ENCODE measurements around the gene CTDSP2. TPM values are rescaled to one million over a fixed set of nuclear protein-coding genes. Genes with fewer than 3 reads are reported as not detected.
A peak's percentile ranks its signal among the peaks of the same experiment; 100 is the strongest.

The CTDSP2 gene
- total RNA-seq, 1 experiment from 2014 or later = 82.7 TPM

- H3K4me3 ChIP-seq (replicated peaks in 1 of 2; ENCODE audit: low read depth in 1 of 2, low read length in 2 of 2) = no peak overlapping the region
- no peaks in the 10 kb centered on the region for H4K20me1 ChIP-seq (ENCODE audit: insufficient read depth)
- peaks cover 20% of the 10 kb centered on the region for H3K79me2 ChIP-seq (ENCODE audit: insufficient read depth, low read length)
- ChIA-PET CTCF (interaction anchor here (0.7 to 1.2 kb wide), 2 partner anchors 27 to 115 kb away, joined by 3 to 4 read pairs; no protein-coding TSS in a partner anchor), POLR2A (no interaction called here), RAD21 (ENCODE audit: low non-redundant PET in 1 of 2, low total read pairs in 2 of 2, uncharacterized antibody in 2 of 2, unreplicated experiment in 2 of 2) (no interaction called here)
- peaks cover 0 to 3% of the 10 kb centered on the region in 2 experiments; a peak in 1 of 4 replicates for H3K36me3 ChIP-seq (ENCODE audit: control insufficient read depth in 1 of 2, insufficient read depth in 2 of 2, low read length in 2 of 2)
- TF ChIP-seq RAD21 (IDR thresholded peaks at IDR 0.05; ENCODE audit: low read depth) (no peak), CTCF (IDR thresholded peaks at IDR 0.05 in 2 of 3, conservative IDR thresholded peaks at IDR 0.05 in 1 of 3; ENCODE audit: borderline replicate concordance in 1 of 3, insufficient read depth in 1 of 3, low read depth in 2 of 3, low read length in 2 of 3) (peak in 1 of 3 experiments; percentile 28; a peak in 1 of 6 replicates)
- peaks cover 5 to 15% of the 10 kb centered on the region in 2 experiments; a peak in 3 of 4 replicates for H3K4me1 ChIP-seq (ENCODE audit: control insufficient read depth in 1 of 2, insufficient read depth in 2 of 2, low read length in 2 of 2)
- BruUV-seq (replicated peaks) = no TSS peak
- no peaks in the 10 kb centered on the region for H3K9me2 ChIP-seq (ENCODE audit: insufficient read depth)
- H3K9ac ChIP-seq (ENCODE audit: low read length) = no peak overlapping the region
- intact Hi-C loops (cut with micrococcal nuclease) = no loop called here
- H3K27me3 ChIP-seq (ENCODE audit: insufficient read depth, low read length) = no peaks in the 10 kb centered on the region
- H2AFZ ChIP-seq (ENCODE audit: low read depth, low read length, poor library complexity, severe bottlenecking) = no peak overlapping the region
- no peak overlapping the region for H3K27ac ChIP-seq (ENCODE audit: low read depth, low read length)
- H3K9me3 ChIP-seq (ENCODE audit: control insufficient read depth in 1 of 2, insufficient read depth in 1 of 2, low read depth in 1 of 2, low read length in 2 of 2) = no peaks in the 10 kb centered on the region
- DNase-seq (ENCODE audit: low read depth, low spot score) (no peak), ATAC-seq (no peak)
- H3K4me2 ChIP-seq (ENCODE audit: low read length) = no peak overlapping the region
Observed at GRCh38 chr12:57775563-57776246, 70.8 kb downstream of the CTDSP2 start.

- intact Hi-C loops (cut with micrococcal nuclease) = no loop called here
- Histone ChIP-seq H3K4me3 (replicated peaks in 1 of 2; ENCODE audit: low read depth in 1 of 2, low read length in 2 of 2) (no peak overlapping the region), H3K4me2 (ENCODE audit: low read length) (no peak overlapping the region), H3K9me3 (ENCODE audit: control insufficient read depth in 1 of 2, insufficient read depth in 1 of 2, low read depth in 1 of 2, low read length in 2 of 2) (no peaks in the 10 kb centered on the region), H3K9ac (ENCODE audit: low read length) (no peak overlapping the region), H3K36me3 (ENCODE audit: control insufficient read depth in 1 of 2, insufficient read depth in 2 of 2, low read length in 2 of 2) (peaks cover under 1 to 8% of the 10 kb centered on the region in 2 experiments; a peak in 2 of 4 replicates), H2AFZ (ENCODE audit: low read depth, low read length, poor library complexity, severe bottlenecking) (no peak overlapping the region), H3K27me3 (ENCODE audit: insufficient read depth, low read length) (no peaks in the 10 kb centered on the region), H3K9me2 (ENCODE audit: insufficient read depth) (no peaks in the 10 kb centered on the region), H3K27ac (ENCODE audit: low read depth, low read length) (no peak overlapping the region), H4K20me1 (ENCODE audit: insufficient read depth) (no peaks in the 10 kb centered on the region), H3K79me2 (ENCODE audit: insufficient read depth, low read length) (peaks cover 25% of the 10 kb centered on the region), H3K4me1 (ENCODE audit: control insufficient read depth in 1 of 2, insufficient read depth in 2 of 2, low read length in 2 of 2) (peaks cover 5 to 17% of the 10 kb centered on the region in 2 experiments; a peak in 3 of 4 replicates)
- CTCF ChIA-PET = interaction anchor here (0.7 to 1.2 kb wide), 2 partner anchors 28 to 116 kb away, joined by 3 to 4 read pairs; no protein-coding TSS in a partner anchor
- RAD21 ChIA-PET (ENCODE audit: low non-redundant PET in 1 of 2, low total read pairs in 2 of 2, uncharacterized antibody in 2 of 2, unreplicated experiment in 2 of 2) = no interaction called here
- ATAC-seq (no peak), DNase-seq (ENCODE audit: low read depth, low spot score) (no peak)
- POLR2A ChIA-PET = no interaction called here
- no TSS peak for BruUV-seq (replicated peaks)
- TF ChIP-seq POLR2A (IDR thresholded peaks at IDR 0.05; ENCODE audit: borderline replicate concordance, extremely low read depth, insufficient read depth, insufficient read length) (no peak), FOSL1 (IDR thresholded peaks at IDR 0.05; ENCODE audit: low read depth) (no peak), CBX3 (IDR thresholded peaks at IDR 0.05; ENCODE audit: low read depth) (no peak), SIN3A (IDR thresholded peaks at IDR 0.05; ENCODE audit: low read depth) (no peak), CEBPB (IDR thresholded peaks at IDR 0.05; ENCODE audit: low read depth) (no peak), EZH2phosphoT487 (IDR thresholded peaks at IDR 0.05; ENCODE audit: borderline replicate concordance) (no peak), YY1 (IDR thresholded peaks at IDR 0.05; ENCODE audit: extremely low read depth, insufficient replicate concordance, low read depth, low read length) (no peak), ELF1 (IDR thresholded peaks at IDR 0.05; ENCODE audit: borderline replicate concordance, low read depth) (no peak), JUND (IDR thresholded peaks at IDR 0.05) (no peak), CTCF (IDR thresholded peaks at IDR 0.05 in 2 of 3, conservative IDR thresholded peaks at IDR 0.05 in 1 of 3; ENCODE audit: borderline replicate concordance in 1 of 3, insufficient read depth in 1 of 3, low read depth in 2 of 3, low read length in 2 of 3) (no peak)
Observed at GRCh38 chr12:57775044-57775443, 71.5 kb downstream of the CTDSP2 start.

All from HCT116 (cell line).